ENCODE results near the gene DNASE2.

Gene DNASE2

GRCh38 chr19:12838182-12838885 is 42.9 kb downstream of the DNASE2 start, which contains the start of gene MAST1:
Gene MAST1 (plus strand): TSS chr19:12838515. CDS start chr19:12838573, 58 bp downstream.
- Mint-ChIP-seq H3K27ac (peak within 1 kb of the TSS; percentile 39), H3K9me3 (no peaks in the 10 kb centered on the region), H3K36me3 (peaks cover 0 to 3% of the 10 kb centered on the region in 2 donors), H3K4me3 (peak within 1 kb of the TSS; percentile 65 to 83), H3K4me1 (peaks cover 34 to 64% of the 10 kb centered on the region in 2 donors), H3K27me3 (peaks cover 74 to 91% of the 10 kb centered on the region in 2 donors)
- DNase-seq (no peak), ATAC-seq (replicated peaks) (peak; percentile 65 to 71)

- Mint-ChIP-seq H3K4me1 (peaks cover 39 to 75% of the 10 kb centered on the region in 2 donors), H3K27ac (no peak overlapping the region), H3K27me3 (peaks cover 77 to 95% of the 10 kb centered on the region in 2 donors), H3K4me3 (no peak overlapping the region), H3K36me3 (peaks cover 0 to 3% of the 10 kb centered on the region in 2 donors), H3K9me3 (no peaks in the 10 kb centered on the region)
- ATAC-seq (replicated peaks) (no peak), DNase-seq (no peak)
These were observed 44.0 kb downstream of the DNASE2 start for GRCh38 chr19:12837225-12837624.

- Mint-ChIP-seq H3K9me3 (peaks cover 0 to 2% of the 10 kb centered on the region in 2 donors), H3K4me3 (no peak overlapping the region), H3K27me3 (peaks cover 77 to 95% of the 10 kb centered on the region in 2 donors), H3K27ac (no peak overlapping the region), H3K36me3 (peaks cover 0 to 3% of the 10 kb centered on the region in 2 donors), H3K4me1 (peaks cover 39 to 79% of the 10 kb centered on the region in 2 donors)
- DNase-seq (no peak), ATAC-seq (replicated peaks) (no peak)
These were observed 44.8 kb downstream of the DNASE2 start for GRCh38 chr19:12836529-12836863.

GRCh38 chr19:12834976-12835757 is 46.1 kb downstream of the DNASE2 start:
- peaks cover 33 to 66% of the 10 kb centered on the region in 2 donors for H3K4me1 Mint-ChIP-seq
- peaks cover 76 to 95% of the 10 kb centered on the region in 2 donors for H3K27me3 Mint-ChIP-seq
- H3K9me3 Mint-ChIP-seq = peaks cover 0 to 2% of the 10 kb centered on the region in 2 donors
- ATAC-seq (replicated peaks) (no peak), DNase-seq (no peak)
- no peak overlapping the region for H3K4me3 Mint-ChIP-seq
- no peak overlapping the region for H3K27ac Mint-ChIP-seq
- peaks cover 0 to 3% of the 10 kb centered on the region in 2 donors for H3K36me3 Mint-ChIP-seq

- peak within 1 kb of the TSS; percentile 87 for H3K27ac Mint-ChIP-seq
- H3K4me3 Mint-ChIP-seq = peak within 1 kb of the TSS; percentile 67 to 73
- peaks cover 32 to 65% of the 10 kb centered on the region in 2 donors for H3K4me1 Mint-ChIP-seq
- peaks cover 78 to 95% of the 10 kb centered on the region in 2 donors for H3K27me3 Mint-ChIP-seq
- ATAC-seq (replicated peaks) (no peak), DNase-seq (no peak)
- peaks cover 0 to 2% of the 10 kb centered on the region in 2 donors for H3K9me3 Mint-ChIP-seq
- H3K36me3 Mint-ChIP-seq = peaks cover 0 to 3% of the 10 kb centered on the region in 2 donors
These were observed 46.7 kb downstream of the DNASE2 start, which contains the start of gene RTBDN for GRCh38 chr19:12834566-12834943. Gene RTBDN (minus strand): TSS chr19:12834579. CDS start chr19:12829979, 4,600 bp downstream.

GRCh38 chr19:12833738-12834565 is 47.3 kb downstream of the DNASE2 start:
- H3K27ac Mint-ChIP-seq = peak overlapping the region; percentile 87

GRCh38 chr19:12833418-12833737 is 47.9 kb downstream of the DNASE2 start:
- H3K27ac Mint-ChIP-seq = no peak overlapping the region
- ATAC-seq (replicated peaks) = no peak
- H3K36me3 Mint-ChIP-seq = peaks cover 0 to 3% of the 10 kb centered on the region in 2 donors
- no peak for DNase-seq
- peaks cover 0 to 2% of the 10 kb centered on the region in 2 donors for H3K9me3 Mint-ChIP-seq
- peak overlapping the region; percentile 48 to 67 for H3K4me3 Mint-ChIP-seq
- H3K4me1 Mint-ChIP-seq = peaks cover 26 to 57% of the 10 kb centered on the region in 2 donors
- H3K27me3 Mint-ChIP-seq = peaks cover 75 to 95% of the 10 kb centered on the region in 2 donors

More at GRCh38 chr19:12833738-12834565, 47.3 kb downstream of the DNASE2 start:
- DNase-seq (no peak), ATAC-seq (replicated peaks) (no peak)
- peak overlapping the region; percentile 62 to 73 for H3K4me3 Mint-ChIP-seq
- peaks cover 0 to 3% of the 10 kb centered on the region in 2 donors for H3K36me3 Mint-ChIP-seq
- H3K9me3 Mint-ChIP-seq = peaks cover 0 to 2% of the 10 kb centered on the region in 2 donors
- peaks cover 26 to 59% of the 10 kb centered on the region in 2 donors for H3K4me1 Mint-ChIP-seq
- H3K27me3 Mint-ChIP-seq = peaks cover 76 to 95% of the 10 kb centered on the region in 2 donors

GRCh38 chr19:12828494-12828893 is 52.8 kb downstream of the DNASE2 start:
- H3K4me3 Mint-ChIP-seq = no peak overlapping the region
- H3K4me1 Mint-ChIP-seq = peaks cover 22 to 40% of the 10 kb centered on the region in 2 donors
- peak; percentile 66 to 70 for ATAC-seq (replicated peaks)
- H3K27me3 Mint-ChIP-seq = peaks cover 75 to 88% of the 10 kb centered on the region in 2 donors
- no peak for DNase-seq
- peaks cover 0 to 4% of the 10 kb centered on the region in 2 donors for H3K36me3 Mint-ChIP-seq
- peaks cover 0 to 4% of the 10 kb centered on the region in 2 donors for H3K9me3 Mint-ChIP-seq
- no peak overlapping the region for H3K27ac Mint-ChIP-seq

GRCh38 chr19:12825254-12826131 is 55.8 kb downstream of the DNASE2 start:
- no peak for DNase-seq
- H3K27me3 Mint-ChIP-seq = peaks cover 51 to 58% of the 10 kb centered on the region in 2 donors
- H3K36me3 Mint-ChIP-seq = peaks cover 3 to 8% of the 10 kb centered on the region in 2 donors
- H3K9me3 Mint-ChIP-seq = peaks cover 0 to 4% of the 10 kb centered on the region in 2 donors
- no peak for ATAC-seq (replicated peaks)
- peaks cover 10 to 20% of the 10 kb centered on the region in 2 donors for H3K4me1 Mint-ChIP-seq
- H3K27ac Mint-ChIP-seq = no peak overlapping the region
- H3K4me3 Mint-ChIP-seq = peak overlapping the region; percentile 2 to 56
